ENCODE data around the gene TNKS2. TPM values are rescaled to one million over a fixed set of nuclear protein-coding genes. Genes with fewer than 3 reads are reported as not detected.
A peak's percentile ranks its signal among the peaks of the same experiment; 100 is the strongest.
"Not testable (repeated sequence)": the region's sequence is repeated elsewhere in the genome, so short reads cannot be mapped to it uniquely, and the experiment has no call there.

Gene TNKS2
- total RNA-seq, 2 experiments from 2014 or later: 22.1 to 22.8 TPM

- H3K9me3 Mint-ChIP-seq: no peaks in the 10 kb centered on the region
- peak overlapping the region; percentile 63 for H3K27ac Mint-ChIP-seq
- ChIA-PET CTCF (interaction anchor here (0.7 to 1.2 kb wide), 6 partner anchors 9 to 129 kb away, joined by 3 to 5 read pairs (median 4); partner anchors contain the start of genes BTAF1 and FGFBP3), POLR2A (interaction anchor here (0.7 to 1.5 kb wide), 4 partner anchors 10 to 36 kb away, joined by 3 to 7 read pairs (median 4); partner anchors contain the start of gene BTAF1)
- no peaks in the 10 kb centered on the region for H3K36me3 Mint-ChIP-seq (ENCODE audit: low read depth)
- peak; percentile 79 for ATAC-seq
- no peak for TF ChIP-seq CTCF (IDR thresholded peaks at IDR 0.05)
- peaks cover 11% of the 10 kb centered on the region for H3K27me3 Mint-ChIP-seq
- H3K4me1 Mint-ChIP-seq (ENCODE audit: low read depth): peaks cover 9% of the 10 kb centered on the region
- peak overlapping the region; percentile 77 for H3K4me3 Mint-ChIP-seq
- DNase-seq: peak; percentile 41
- intact Hi-C loops (cut with micrococcal nuclease): no loop called here
Measured at GRCh38 chr10:91887272-91888076, 89.2 kb downstream of the TNKS2 start.

- Mint-ChIP-seq H3K9me3 (no peaks in the 10 kb centered on the region), H3K27me3 (peaks cover 11% of the 10 kb centered on the region), H3K27ac (no peak overlapping the region), H3K4me1 (ENCODE audit: low read depth) (peaks cover 9% of the 10 kb centered on the region), H3K36me3 (ENCODE audit: low read depth) (no peaks in the 10 kb centered on the region), H3K4me3 (no peak overlapping the region)
- DNase-seq: no peak
- CTCF ChIA-PET: interaction anchor here (1.3 kb wide), 1 partner anchor 10 kb away, joined by 3 read pairs; no protein-coding TSS in a partner anchor
- intact Hi-C loops (cut with micrococcal nuclease): no loop called here
- no peak for TF ChIP-seq CTCF (IDR thresholded peaks at IDR 0.05)
- POLR2A ChIA-PET: interaction anchor here (0.8 kb wide), 1 partner anchor 17 kb away, joined by 4 read pairs; no protein-coding TSS in a partner anchor
- no peak for ATAC-seq
Measured at GRCh38 chr10:91891125-91892001, 93.1 kb downstream of the TNKS2 start.

DNA sequence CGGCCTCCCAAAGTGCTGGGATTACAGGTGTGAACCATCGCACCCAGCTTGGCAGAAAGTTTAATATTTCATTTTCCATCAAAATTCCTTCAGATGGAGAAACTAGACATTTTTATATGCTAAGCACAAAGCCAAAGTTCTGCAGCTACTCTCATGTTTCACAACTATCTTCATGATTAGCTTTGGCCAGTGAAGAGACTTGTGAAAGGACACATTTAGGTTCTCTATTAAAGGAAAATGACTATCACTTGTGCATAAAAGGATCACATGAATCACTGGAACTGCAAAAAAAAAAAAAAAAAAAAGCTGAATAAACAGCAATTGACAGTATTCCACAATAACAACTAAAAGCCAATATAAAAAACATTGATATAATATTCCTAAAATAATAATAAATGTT is 94.8 kb downstream of the TNKS2 start:
- peaks cover 2% of the 10 kb centered on the region for H3K4me1 Mint-ChIP-seq (ENCODE audit: low read depth)
- H3K4me3 Mint-ChIP-seq: no peak overlapping the region

DNA sequence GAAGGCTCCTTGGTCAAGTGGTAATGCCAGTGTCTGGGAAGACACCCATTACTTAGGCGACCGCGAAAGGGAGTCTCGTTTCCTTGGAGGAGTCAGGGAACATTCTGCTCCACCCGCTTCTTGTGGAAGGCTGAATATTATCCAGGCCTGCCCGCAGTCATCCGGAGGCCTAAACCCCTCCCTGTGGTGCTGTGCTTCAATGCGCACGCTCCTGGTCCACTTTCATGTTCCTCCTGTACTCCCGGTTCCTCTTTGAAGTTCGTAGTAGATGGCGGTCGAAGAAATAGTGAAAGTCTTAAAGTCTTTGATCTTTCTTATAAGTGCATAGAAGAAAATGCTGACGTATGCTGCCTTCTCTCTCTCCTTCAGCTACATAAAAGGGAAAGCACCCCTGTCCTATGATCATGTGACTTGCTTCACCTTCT is 96.0 kb downstream of the TNKS2 start:
- peaks cover 11% of the 10 kb centered on the region for H3K27me3 Mint-ChIP-seq
- H3K36me3 Mint-ChIP-seq (ENCODE audit: low read depth); ATAC-seq; H3K4me3 Mint-ChIP-seq; H3K4me1 Mint-ChIP-seq (ENCODE audit: low read depth); intact Hi-C loops (cut with micrococcal nuclease); H3K9me3 Mint-ChIP-seq; H3K27ac Mint-ChIP-seq; DNase-seq: not testable (repeated sequence)
- ChIA-PET CTCF (interaction anchor here (0.8 kb wide), 1 partner anchor 38 kb away, joined by 3 read pairs; no protein-coding TSS in a partner anchor), POLR2A (interaction anchor here (0.9 kb wide), 1 partner anchor 29 kb away, joined by 4 read pairs; the partner anchor contains the start of gene BTAF1)

More for the DNA sequence above, 94.8 kb downstream of the TNKS2 start:
- intact Hi-C loops (cut with micrococcal nuclease): no loop called here
- Mint-ChIP-seq H3K9me3 (no peaks in the 10 kb centered on the region), H3K27ac (no peak overlapping the region), H3K27me3 (peaks cover 9% of the 10 kb centered on the region), H3K36me3 (ENCODE audit: low read depth) (no peaks in the 10 kb centered on the region)
- POLR2A ChIA-PET: interaction anchor here (1.2 kb wide), 1 partner anchor 15 kb away, joined by 3 read pairs; no protein-coding TSS in a partner anchor
- no peak for TF ChIP-seq CTCF (IDR thresholded peaks at IDR 0.05)
- CTCF ChIA-PET: interaction anchor here (1.0 kb wide), 1 partner anchor 18 kb away, joined by 4 read pairs; no protein-coding TSS in a partner anchor
- no peak for DNase-seq
- no peak for ATAC-seq

DNA sequence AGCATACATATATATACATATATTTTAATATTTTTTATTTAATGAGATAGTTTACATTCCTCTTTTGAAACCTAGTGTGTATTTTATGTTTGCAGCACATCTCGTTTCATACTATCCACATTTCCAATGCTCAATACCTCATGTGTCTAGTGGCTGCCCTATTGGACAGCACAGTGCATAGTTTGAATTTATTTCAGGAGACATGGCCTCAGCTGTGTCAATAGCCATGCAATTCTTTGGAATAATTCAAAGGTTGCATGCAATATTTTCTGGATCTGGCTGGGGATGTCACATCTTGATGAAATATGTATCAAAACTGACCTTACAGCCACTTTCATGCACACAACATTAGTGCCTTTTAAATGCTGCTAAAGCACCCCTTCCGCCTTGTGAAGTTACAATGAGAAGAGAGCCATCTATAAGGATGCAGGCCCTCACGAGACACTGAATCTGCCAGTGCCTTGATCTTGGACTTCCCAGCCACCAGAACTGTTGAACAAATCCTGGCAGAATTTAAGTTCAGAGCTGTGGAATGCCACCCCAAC is 98.1 kb downstream of the TNKS2 start:
- no peak overlapping the region for H3K27ac Mint-ChIP-seq
- H3K9me3 Mint-ChIP-seq: no peaks in the 10 kb centered on the region
- POLR2A ChIA-PET: interaction anchor here (1.4 kb wide), 1 partner anchor 13 kb away, joined by 3 read pairs; the partner anchor contains the start of gene FGFBP3
- ATAC-seq (no peak), DNase-seq (no peak)
- H3K36me3 Mint-ChIP-seq (ENCODE audit: low read depth): no peaks in the 10 kb centered on the region
- TF ChIP-seq CTCF (IDR thresholded peaks at IDR 0.05): no peak
- H3K4me3 Mint-ChIP-seq: no peak overlapping the region
- CTCF ChIA-PET: no interaction called here
- peaks cover 3% of the 10 kb centered on the region for H3K27me3 Mint-ChIP-seq
- peaks cover 3% of the 10 kb centered on the region for H3K4me1 Mint-ChIP-seq (ENCODE audit: low read depth)
- intact Hi-C loops (cut with micrococcal nuclease): no loop called here
